ENCODE data around the gene MRPL27. TPM values are rescaled to one million over a fixed set of nuclear protein-coding genes. Genes with fewer than 3 reads are reported as not detected.

The MRPL27 gene
- total RNA-seq, 4 donors from 2014 or later, result 14.0 to 72.8 (median 64.4) TPM

DNA sequence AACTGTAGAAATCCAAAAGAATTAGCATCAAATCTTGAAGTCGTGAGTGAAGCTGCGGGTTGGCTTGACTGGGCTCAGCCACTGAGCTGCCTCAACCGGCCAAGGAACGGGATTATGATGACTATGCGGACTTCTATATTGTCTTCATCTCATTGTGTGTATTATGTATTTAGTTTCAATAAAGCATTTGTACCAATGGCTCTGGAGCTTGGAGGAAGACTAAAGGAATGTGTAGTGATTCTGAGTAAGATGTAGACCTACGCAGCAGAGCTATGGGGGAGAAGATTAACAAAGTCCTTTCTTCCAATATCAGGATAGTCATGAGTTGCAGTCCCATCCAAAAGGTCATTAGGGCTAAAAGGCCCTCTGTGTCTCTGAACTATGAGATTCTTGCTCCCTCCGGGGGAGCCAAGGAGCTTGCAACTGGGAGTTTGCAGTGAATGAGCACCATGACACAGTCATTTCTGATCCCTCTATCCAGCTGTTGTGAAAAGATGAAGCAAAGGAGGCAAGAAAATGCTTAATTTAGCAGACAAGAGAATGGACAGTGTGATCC lies 8.4 kb upstream of the MRPL27 start:
- Histone ChIP-seq H3K4me1 (no peaks in the 10 kb centered on the region), H3K9me3 (no peaks in the 10 kb centered on the region), H3K27me3 (no peaks in the 10 kb centered on the region), H3K4me3 (no peak overlapping the region), H3K27ac (no peak overlapping the region), H3K36me3 (peaks cover 0 to 50% (median 0%) of the 10 kb centered on the region in 3 donors)
- TF ChIP-seq, protein P1, sequence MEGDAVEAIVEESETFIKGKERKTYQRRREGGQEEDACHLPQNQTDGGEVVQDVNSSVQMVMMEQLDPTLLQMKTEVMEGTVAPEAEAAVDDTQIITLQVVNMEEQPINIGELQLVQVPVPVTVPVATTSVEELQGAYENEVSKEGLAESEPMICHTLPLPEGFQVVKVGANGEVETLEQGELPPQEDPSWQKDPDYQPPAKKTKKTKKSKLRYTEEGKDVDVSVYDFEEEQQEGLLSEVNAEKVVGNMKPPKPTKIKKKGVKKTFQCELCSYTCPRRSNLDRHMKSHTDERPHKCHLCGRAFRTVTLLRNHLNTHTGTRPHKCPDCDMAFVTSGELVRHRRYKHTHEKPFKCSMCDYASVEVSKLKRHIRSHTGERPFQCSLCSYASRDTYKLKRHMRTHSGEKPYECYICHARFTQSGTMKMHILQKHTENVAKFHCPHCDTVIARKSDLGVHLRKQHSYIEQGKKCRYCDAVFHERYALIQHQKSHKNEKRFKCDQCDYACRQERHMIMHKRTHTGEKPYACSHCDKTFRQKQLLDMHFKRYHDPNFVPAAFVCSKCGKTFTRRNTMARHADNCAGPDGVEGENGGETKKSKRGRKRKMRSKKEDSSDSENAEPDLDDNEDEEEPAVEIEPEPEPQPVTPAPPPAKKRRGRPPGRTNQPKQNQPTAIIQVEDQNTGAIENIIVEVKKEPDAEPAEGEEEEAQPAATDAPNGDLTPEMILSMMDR (IDR thresholded peaks at IDR 0.05), result no peak
- no peak for TF ChIP-seq POLR2A (IDR thresholded peaks at IDR 0.05)
- no peak for DNase-seq

- TF ChIP-seq POLR2A (IDR thresholded peaks at IDR 0.05), result no peak
- TF ChIP-seq, protein P1 (IDR thresholded peaks at IDR 0.05), result peak in 2 of 6 experiments; percentile 4 to 14
- Histone ChIP-seq H3K4me3 (no peak overlapping the region), H3K27ac (no peak overlapping the region), H3K36me3 (peaks cover 0 to 43% (median 0%) of the 10 kb centered on the region in 3 donors), H3K9me3 (no peaks in the 10 kb centered on the region), H3K27me3 (no peaks in the 10 kb centered on the region), H3K4me1 (no peaks in the 10 kb centered on the region)
- DNase-seq, result no peak
These were observed 7.6 kb upstream of the MRPL27 start for GRCh38 chr17:50380369-50381259.

DNA sequence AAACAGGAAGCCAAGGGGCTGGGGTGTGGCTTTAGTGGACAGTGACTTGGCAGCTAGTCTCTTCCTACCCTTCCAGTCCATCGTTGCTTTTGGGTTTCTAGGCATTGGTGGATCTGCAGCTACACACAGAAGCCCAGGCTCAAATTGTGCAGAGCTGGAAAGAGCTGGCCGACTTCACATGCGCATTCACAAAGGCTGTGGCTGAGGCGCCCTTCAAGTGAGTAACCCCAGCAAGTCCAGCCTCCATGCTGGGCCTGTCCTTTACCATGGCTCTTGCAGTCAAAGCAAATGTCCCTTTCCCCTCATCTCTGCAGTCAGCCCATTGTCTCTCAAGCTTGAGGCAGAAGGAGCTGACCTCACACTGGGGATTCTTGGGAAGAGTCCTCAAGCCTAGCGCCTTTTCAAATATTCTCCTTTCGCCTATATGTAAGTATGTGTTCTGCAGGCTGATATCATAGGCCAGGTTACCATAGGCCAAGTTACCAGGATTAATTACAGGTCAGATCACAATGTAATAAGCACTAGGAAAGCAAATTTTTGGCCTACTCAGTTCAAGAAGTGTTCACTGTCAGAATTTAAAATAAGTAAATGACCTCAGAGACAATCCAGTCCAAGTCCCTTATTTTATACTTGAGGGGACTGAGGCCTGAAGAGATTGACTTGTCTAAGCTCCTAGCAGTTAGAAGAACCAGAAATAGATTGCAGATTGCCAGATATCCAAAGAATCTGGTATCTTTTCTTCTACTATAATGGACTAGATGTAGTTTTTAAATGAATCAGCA lies 6.6 kb upstream of the MRPL27 start:
- TF ChIP-seq, protein P1 (IDR thresholded peaks at IDR 0.05), result no peak
- TF ChIP-seq POLR2A (IDR thresholded peaks at IDR 0.05), result no peak
- H3K4me3 ChIP-seq, result no peak overlapping the region
- no peak overlapping the region for H3K27ac ChIP-seq
- H3K27me3 ChIP-seq, result no peaks in the 10 kb centered on the region
- H3K9me3 ChIP-seq, result no peaks in the 10 kb centered on the region
- H3K4me1 ChIP-seq, result no peaks in the 10 kb centered on the region
- no peak for DNase-seq
- H3K36me3 ChIP-seq, result peaks cover 0 to 32% (median 0%) of the 10 kb centered on the region in 3 donors

DNA sequence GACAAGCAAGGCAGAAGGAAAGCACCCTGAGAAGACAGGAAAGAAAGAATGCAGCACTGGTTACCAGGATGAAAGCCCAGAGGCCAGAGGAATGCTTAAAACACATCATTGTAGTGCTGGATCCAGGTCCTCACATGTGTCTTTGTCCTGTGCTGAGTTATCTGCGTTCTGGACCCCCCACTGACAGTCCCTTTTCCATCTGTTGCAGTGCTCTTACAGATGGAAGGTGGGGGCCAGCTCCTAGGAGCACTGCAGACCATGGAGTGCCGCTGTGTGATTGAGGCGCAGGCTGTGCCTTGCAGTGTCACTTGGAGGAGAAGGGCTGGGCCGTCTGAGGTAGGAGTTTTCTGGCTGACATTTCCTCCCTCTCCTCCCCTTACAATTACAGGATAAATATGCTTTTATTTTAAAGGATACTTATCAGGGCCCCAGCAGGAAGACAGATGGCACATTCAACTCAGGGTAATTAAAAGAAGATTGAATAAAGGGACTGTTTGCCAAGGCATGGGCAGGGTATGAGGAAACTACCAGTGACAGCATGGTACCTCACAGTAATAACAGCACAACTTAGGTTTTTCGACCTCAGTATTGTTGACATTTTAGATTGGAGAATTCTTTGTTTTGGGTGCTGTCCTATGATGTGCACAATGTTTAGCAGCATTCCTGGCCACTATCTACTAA lies 3.0 kb upstream of the MRPL27 start:
- DNase-seq, result no peak
- TF ChIP-seq, protein P1 (IDR thresholded peaks at IDR 0.05), result no peak
- no peak for TF ChIP-seq POLR2A (IDR thresholded peaks at IDR 0.05)
- H3K27ac ChIP-seq, result no peak overlapping the region
- no peaks in the 10 kb centered on the region for H3K9me3 ChIP-seq
- H3K36me3 ChIP-seq, result no peaks in the 10 kb centered on the region
- H3K4me1 ChIP-seq, result peaks cover 0 to 20% (median 5%) of the 10 kb centered on the region in 4 donors
- H3K27me3 ChIP-seq, result no peaks in the 10 kb centered on the region
- no peak overlapping the region for H3K4me3 ChIP-seq

- peaks cover 0 to 21% (median 5%) of the 10 kb centered on the region in 4 donors for H3K4me1 ChIP-seq
- no peaks in the 10 kb centered on the region for H3K9me3 ChIP-seq
- peaks cover 0 to 20% (median 0%) of the 10 kb centered on the region in 3 donors for H3K36me3 ChIP-seq
- H3K27me3 ChIP-seq, result no peaks in the 10 kb centered on the region
- H3K4me3 ChIP-seq, result no peak overlapping the region
- no peak for DNase-seq
- H3K27ac ChIP-seq, result no peak overlapping the region
- no peak for TF ChIP-seq POLR2A (IDR thresholded peaks at IDR 0.05)
- TF ChIP-seq, protein P1 (IDR thresholded peaks at IDR 0.05), result no peak
These were observed 721 bp upstream of the MRPL27 start for GRCh38 chr17:50373705-50374104.

All from Peyer's patch (tissue), 4 donors.